K562 (cell line): ENCODE results near the gene PLCD1. TPM values are rescaled to one million over a fixed set of nuclear protein-coding genes. Genes with fewer than 3 reads are reported as not detected.

Experiments used
- CCAR2 ChIP-seq: fragments of 200-400 bp; formaldehyde crosslinking; IDR thresholded peaks from 2 replicates; pipeline ENCODE4 v1.6.1; 2017; ENCODE audit warnings: mild to moderate bottlenecking, low read depth, low read length
- CTBP1 ChIP-seq: fragments of 450-650 bp; IDR thresholded peaks from 2 replicates; pipeline ENCODE4 v1.6.1; 2016; ENCODE audit warnings: borderline replicate concordance
- DACH1 ChIP-seq: fragments of 450-650 bp; IDR thresholded peaks from 2 replicates; pipeline ENCODE4 v1.6.1; 2018; ENCODE audit not compliant: partially characterized antibody
- FOS ChIP-seq: IDR thresholded peaks from 3 replicates; pipeline ENCODE4 v1.6.1; 2011; ENCODE audit not compliant: insufficient read length; ENCODE audit errors: extremely low read depth
- FOXJ3 ChIP-seq: sonication (generic); formaldehyde crosslinking; IDR thresholded peaks from 2 replicates; pipeline ENCODE4 v1.4.0; 2020; ENCODE audit warnings: mild to moderate bottlenecking, missing genetic modification reagents
- HDAC1 ChIP-seq, 2 experiments: fragments of 450-650 bp; IDR thresholded peaks; 2 replicates each; pipeline ENCODE4 v1.6.1; 2016 to 2017; ENCODE audit warnings: inconsistent platforms in 1 of 2, mild to moderate bottlenecking in 1 of 2, moderate library complexity in 1 of 2
- HLTF ChIP-seq: fragments of 450-650 bp; IDR thresholded peaks from 2 replicates; pipeline ENCODE4 v1.6.1; 2016
- MCM3 ChIP-seq: fragments of 450-650 bp; IDR thresholded peaks from 2 replicates; pipeline ENCODE4 v1.6.1; 2016
- MCM7 ChIP-seq, 2 experiments: fragments of 450-650 bp; IDR thresholded peaks; 2 replicates each; pipeline ENCODE4 v1.6.1; 2016 to 2018
- NCOR1 ChIP-seq: fragments of 450-650 bp; IDR thresholded peaks from 2 replicates; pipeline ENCODE4 v1.6.1; 2016; ENCODE audit warnings: mild to moderate bottlenecking, moderate library complexity
- SMAD4 ChIP-seq: fragments of 250-450 bp; sonication (Bioruptor Pico); conservative IDR thresholded peaks from 2 replicates; pipeline ENCODE4 v1.8.0; 2021; ENCODE audit warnings: inconsistent platforms, mild to moderate bottlenecking, moderate library complexity
- SRSF7 ChIP-seq: fragments of 200-400 bp; formaldehyde crosslinking; optimal IDR thresholded peaks from 2 replicates; pipeline ENCODE3; 2017; ENCODE audit warnings: mild to moderate bottlenecking, low read depth, low read length
- TGIF2 ChIP-seq: sonication (generic); formaldehyde crosslinking; IDR thresholded peaks from 2 replicates; pipeline ENCODE4 v1.8.1; 2022; ENCODE audit warnings: mild to moderate bottlenecking, missing genetic modification reagents, moderate library complexity
- U2AF1 ChIP-seq: fragments of 200-400 bp; formaldehyde crosslinking; optimal IDR thresholded peaks from 2 replicates; pipeline ENCODE3; 2017; ENCODE audit warnings: mild to moderate bottlenecking, low read depth, low read length, moderate library complexity
- ZBED1 ChIP-seq: IDR thresholded peaks from 2 replicates; pipeline ENCODE4 v1.6.1; 2014
- ZNF263 ChIP-seq: sonication (generic); formaldehyde crosslinking; IDR thresholded peaks from 2 replicates; pipeline ENCODE4 v1.8.0; 2022; ENCODE audit warnings: mild to moderate bottlenecking, missing genetic modification reagents, borderline replicate concordance
- polyA plus RNA-seq, 8 experiments: library from polyadenylated mRNA; depleted of rRNA in 4 of 8; stranded (reverse) in 5 of 8; unstranded in 3 of 8; fragments of >200 nt; fragmentation: Nextera tagmentation in 2 of 8; fragmentation: Illumina TruSeq in 1 of 8; extraction: Ambion mirVana in 2 of 8; extraction: Trizol in 1 of 8; gene quantifications; 2 replicates each; pipeline versions ENCODE4 v1.2.1 to v1.2.3, GENCODE V29; 2011 to 2014; ENCODE audit warnings: inconsistent platforms in 1 of 8, missing spikeins in 1 of 8
- total RNA-seq, 7 experiments: library from RNA; depleted of rRNA in 6 of 7; stranded (reverse); fragments of >200 nt in 6 of 7; fragmentation: Illumina TruSeq in 2 of 7; extraction: Trizol in 2 of 7; gene quantifications; 2 replicates each; pipeline versions ENCODE4 v1.2.1 to v1.2.3, GENCODE V29; 2011 to 2021; ENCODE audit warnings: low replicate concordance in 1 of 7
- TF ChIP-seq, protein P1 (sequence below), 2 experiments: fragments of 450-650 bp; IDR thresholded peaks; 2 replicates each; pipeline ENCODE4 v1.6.1; 2016; ENCODE audit warnings: mild to moderate bottlenecking in 2 of 2, borderline replicate concordance in 1 of 2, low read depth in 1 of 2, moderate library complexity in 1 of 2
- TF ChIP-seq, protein P2 (sequence below): fragments of 450-650 bp; formaldehyde crosslinking; IDR thresholded peaks from 2 replicates; pipeline ENCODE4 v1.4.0; 2020; ENCODE audit warnings: mild to moderate bottlenecking, mixed read lengths

PLCD1 gene
- total and polyA plus RNA-seq, 9 of the 15 experiments (the other 6 are each of a cell fraction or from before 2014, with no cell fraction given), result 5.4 to 209 (median 116) TPM

DNA sequence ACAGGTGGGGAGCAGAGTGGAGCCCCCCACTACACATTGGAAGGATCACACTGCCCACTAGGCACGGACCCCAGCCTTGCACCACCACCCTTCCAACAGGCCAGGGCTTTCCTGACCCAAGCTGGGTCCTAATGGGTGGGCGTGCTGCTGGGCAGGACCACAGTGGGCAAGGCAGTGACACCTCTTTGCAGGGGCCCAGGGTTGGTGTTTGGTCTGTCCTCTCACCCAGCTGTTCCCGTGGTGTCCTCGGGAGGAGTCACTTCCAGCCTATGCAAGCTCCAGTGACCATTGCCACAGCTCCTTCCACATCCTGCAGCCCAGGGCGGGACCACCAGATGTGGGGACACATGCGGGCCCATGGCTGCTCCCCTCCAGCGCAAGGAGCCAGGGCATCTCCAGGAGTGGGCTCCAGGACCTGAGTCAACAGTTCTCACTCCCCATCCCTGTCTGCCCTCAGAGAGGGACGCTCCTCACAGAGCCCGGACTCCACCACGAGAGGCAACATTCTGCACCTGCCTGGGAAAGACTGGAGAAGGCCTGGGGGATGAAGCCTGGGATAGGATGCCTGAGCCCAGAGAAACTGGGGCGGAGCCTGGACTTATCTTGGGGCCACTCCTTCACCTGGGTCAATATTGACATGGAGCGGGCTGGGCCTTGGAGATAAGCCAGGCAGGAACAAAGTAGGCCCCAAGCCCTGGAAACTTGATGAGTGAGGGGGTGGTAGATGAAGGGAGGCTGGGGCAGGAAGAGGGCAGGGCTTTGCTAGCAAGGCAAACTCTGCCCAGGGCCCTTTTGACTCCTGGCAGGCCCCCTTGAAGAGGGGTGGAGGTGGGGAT lies 42.7 kb downstream of the PLCD1 start (continued):
- TF ChIP-seq, protein P1, sequence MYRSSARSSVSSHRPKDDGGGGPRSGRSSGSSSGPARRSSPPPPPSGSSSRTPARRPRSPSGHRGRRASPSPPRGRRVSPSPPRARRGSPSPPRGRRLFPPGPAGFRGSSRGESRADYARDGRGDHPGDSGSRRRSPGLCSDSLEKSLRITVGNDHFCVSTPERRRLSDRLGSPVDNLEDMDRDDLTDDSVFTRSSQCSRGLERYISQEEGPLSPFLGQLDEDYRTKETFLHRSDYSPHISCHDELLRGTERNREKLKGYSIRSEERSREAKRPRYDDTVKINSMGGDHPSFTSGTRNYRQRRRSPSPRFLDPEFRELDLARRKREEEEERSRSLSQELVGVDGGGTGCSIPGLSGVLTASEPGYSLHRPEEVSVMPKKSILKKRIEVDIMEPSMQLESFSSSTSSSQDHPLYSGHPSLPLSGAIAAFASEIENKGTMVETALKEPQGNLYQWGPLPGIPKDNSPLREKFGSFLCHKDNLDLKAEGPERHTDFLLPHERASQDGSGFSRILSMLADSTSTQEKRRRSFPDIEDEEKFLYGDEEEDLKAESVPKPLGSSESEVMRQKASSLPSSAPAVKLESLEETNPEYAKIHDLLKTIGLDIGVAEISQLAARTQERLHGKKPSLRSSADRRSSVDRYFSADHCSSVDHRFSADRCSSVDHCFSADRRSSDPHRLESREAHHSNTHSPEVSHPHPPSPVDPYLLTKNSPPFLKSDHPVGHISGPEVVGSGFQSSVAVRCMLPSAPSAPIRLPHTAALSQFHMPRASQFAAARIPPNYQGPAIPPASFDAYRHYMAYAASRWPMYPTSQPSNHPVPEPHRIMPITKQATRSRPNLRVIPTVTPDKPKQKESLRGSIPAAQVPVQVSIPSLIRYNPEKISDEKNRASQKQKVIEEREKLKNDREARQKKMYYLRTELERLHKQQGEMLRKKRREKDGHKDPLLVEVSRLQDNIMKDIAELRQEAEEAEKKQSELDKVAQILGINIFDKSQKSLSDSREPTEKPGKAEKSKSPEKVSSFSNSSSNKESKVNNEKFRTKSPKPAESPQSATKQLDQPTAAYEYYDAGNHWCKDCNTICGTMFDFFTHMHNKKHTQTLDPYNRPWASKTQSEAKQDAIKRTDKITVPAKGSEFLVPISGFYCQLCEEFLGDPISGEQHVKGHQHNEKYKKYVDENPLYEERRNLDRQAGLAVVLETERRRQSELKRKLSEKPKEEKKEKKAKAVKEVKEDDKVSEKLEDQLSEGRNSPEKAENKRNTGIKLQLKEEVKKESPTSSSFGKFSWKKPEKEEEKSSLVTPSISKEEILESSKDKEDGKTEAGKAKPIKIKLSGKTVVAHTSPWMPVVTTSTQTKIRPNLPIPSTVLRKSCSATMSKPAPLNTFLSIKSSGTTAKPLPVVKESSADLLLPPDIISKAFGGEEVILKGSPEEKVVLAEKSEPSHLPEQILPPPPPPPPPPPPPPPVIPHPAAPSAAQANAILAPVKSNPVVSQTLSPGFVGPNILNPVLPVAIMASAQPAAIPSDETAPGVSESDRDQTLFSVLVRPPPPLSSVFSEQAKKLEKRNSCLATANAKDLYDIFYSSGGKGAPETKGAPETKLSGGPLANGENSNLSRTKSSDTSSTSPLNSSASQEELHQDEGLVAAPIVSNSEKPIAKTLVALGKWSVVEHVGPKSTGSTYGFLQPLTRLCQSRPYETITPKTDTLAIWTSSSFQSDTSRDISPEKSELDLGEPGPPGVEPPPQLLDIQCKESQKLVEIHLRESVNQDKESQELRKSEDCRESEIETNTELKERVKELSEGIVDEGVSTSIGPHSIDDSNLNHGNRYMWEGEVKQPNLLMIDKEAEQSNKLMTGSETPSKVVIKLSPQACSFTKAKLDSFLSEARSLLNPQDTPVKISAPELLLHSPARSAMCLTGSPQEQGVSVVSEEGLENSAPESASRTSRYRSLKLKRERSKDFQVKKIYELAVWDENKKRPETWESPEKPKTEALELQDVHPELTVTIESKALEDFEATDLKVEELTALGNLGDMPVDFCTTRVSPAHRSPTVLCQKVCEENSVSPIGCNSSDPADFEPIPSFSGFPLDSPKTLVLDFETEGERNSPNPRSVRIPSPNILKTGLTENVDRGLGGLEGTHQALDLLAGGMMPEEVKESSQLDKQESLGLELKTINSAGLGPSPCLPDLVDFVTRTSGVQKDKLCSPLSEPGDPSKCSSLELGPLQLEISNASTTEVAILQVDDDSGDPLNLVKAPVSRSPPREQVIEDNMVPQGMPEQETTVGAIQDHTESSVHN (IDR thresholded peaks at IDR 0.05; ENCODE audit: borderline replicate concordance in 1 of 2, low read depth in 1 of 2), result no peak
- peak; percentile 100 for TF ChIP-seq CTBP1
- peak; percentile 95 for TF ChIP-seq ZBED1
- peak; percentile 36; the same call in 1 of the 2 replicates for TF ChIP-seq ZNF263 (CRISPR knock-in tag)
- TF ChIP-seq, protein P2, sequence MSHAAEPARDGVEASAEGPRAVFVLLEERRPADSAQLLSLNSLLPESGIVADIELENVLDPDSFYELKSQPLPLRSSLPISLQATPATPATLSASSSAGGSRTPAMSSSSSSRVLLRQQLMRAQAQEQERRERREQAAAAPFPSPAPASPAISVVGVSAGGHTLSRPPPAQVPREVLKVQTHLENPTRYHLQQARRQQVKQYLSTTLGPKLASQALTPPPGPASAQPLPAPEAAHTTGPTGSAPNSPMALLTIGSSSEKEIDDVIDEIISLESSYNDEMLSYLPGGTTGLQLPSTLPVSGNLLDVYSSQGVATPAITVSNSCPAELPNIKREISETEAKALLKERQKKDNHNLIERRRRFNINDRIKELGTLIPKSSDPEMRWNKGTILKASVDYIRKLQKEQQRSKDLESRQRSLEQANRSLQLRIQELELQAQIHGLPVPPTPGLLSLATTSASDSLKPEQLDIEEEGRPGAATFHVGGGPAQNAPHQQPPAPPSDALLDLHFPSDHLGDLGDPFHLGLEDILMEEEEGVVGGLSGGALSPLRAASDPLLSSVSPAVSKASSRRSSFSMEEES (CRISPR knock-in tag), result no peak
- no peak for TF ChIP-seq NCOR1
- no peak for TF ChIP-seq TGIF2 (CRISPR knock-in tag)
- TF ChIP-seq MCM7 (IDR thresholded peaks at IDR 0.05), result no peak
- TF ChIP-seq HLTF, result peak; percentile 93; the same call in 1 of the 2 replicates
- TF ChIP-seq MCM3, result no peak
- TF ChIP-seq HDAC1 (IDR thresholded peaks at IDR 0.05), result peak; percentile 48 to 90; a peak in 2 of 4 replicates
- peak; percentile 86 for TF ChIP-seq SMAD4 (CRISPR knock-in tag)
- TF ChIP-seq FOXJ3 (CRISPR knock-in tag), result peak; percentile 55; the same call in 1 of the 2 replicates
- TF ChIP-seq FOS, result no peak
- TF ChIP-seq U2AF1, result no peak
- no peak for TF ChIP-seq SRSF7
- TF ChIP-seq CCAR2, result no peak
- peak; percentile 75 for TF ChIP-seq DACH1
